PC-9 (cell line): ENCODE data around the gene B3GNT5. TPM values are rescaled to one million over a fixed set of nuclear protein-coding genes. Genes with fewer than 3 reads are reported as not detected.

ENCODE experiments used
- BruUV-seq: library from RNA; stranded (reverse); fragments of 400-500 nt; replicated peaks from 2 replicates; lab custom pipeline; 2021; lab: Mats Ljungman, UMichigan
- CTCF ChIA-PET: fragments of 300-600 bp; sonication (Branson Sonifier 250); formaldehyde crosslinking; loops from one replicate; lab custom pipeline; 2022; ENCODE audit warnings: antibody characterized with exemption; lab: Charles Lee
- POLR2A ChIA-PET: fragments of 300-600 bp; sonication (Branson Sonifier 250); formaldehyde crosslinking; loops from one replicate; lab custom pipeline; 2022; ENCODE audit warnings: antibody characterized with exemption; ENCODE audit not compliant: unreplicated experiment; lab: Charles Lee
- DNase-seq, 2 experiments: peaks; one replicate each; pipeline versions ENCODE4 v3.0.0 to v3.0.0-alpha.2; 2015 to 2022; ENCODE audit warnings: mixed read lengths in 1 of 2
- H2AFZ ChIP-seq: fragments of 200-600 bp; sonication (generic); 2 replicates; pipeline ENCODE4 v1.8.1; 2017; ENCODE audit warnings: antibody characterized with exemption
- H3F3A ChIP-seq: fragments of 200-600 bp; sonication (generic); 2 replicates; pipeline ENCODE4 v1.8.1; 2017; ENCODE audit warnings: antibody characterized with exemption, mild to moderate bottlenecking, low read depth; ENCODE audit not compliant: insufficient read depth
- H3K27ac ChIP-seq: fragments of 200-600 bp; sonication (generic); 2 replicates; pipeline ENCODE4 v1.6.1; 2016; ENCODE audit warnings: mixed run types
- H3K27me3 ChIP-seq: fragments of 200-600 bp; sonication (generic); 2 replicates; pipeline ENCODE4 v1.6.1; 2016; ENCODE audit warnings: low read depth, mixed run types; ENCODE audit not compliant: insufficient read depth
- H3K36me3 ChIP-seq: fragments of 200-600 bp; sonication (generic); 2 replicates; pipeline ENCODE4 v1.6.1; 2016; ENCODE audit warnings: low read depth, mixed run types
- H3K4me1 ChIP-seq: fragments of 200-600 bp; sonication (generic); replicated peaks from 2 replicates; pipeline ENCODE4 v1.6.1; 2016; ENCODE audit warnings: mixed run types; ENCODE audit not compliant: insufficient read depth
- H3K4me2 ChIP-seq: fragments of 200-600 bp; sonication (generic); 2 replicates; pipeline ENCODE4 v1.6.1; 2017; ENCODE audit warnings: mixed run types
- H3K4me3 ChIP-seq: fragments of 200-600 bp; sonication (generic); 2 replicates; pipeline ENCODE4 v1.6.1; 2016; ENCODE audit warnings: mixed run types
- H3K79me2 ChIP-seq: fragments of 200-600 bp; sonication (generic); 2 replicates; pipeline ENCODE4 v1.6.1; 2017; ENCODE audit warnings: low read depth, mixed run types
- H3K9me2 ChIP-seq: fragments of 200-600 bp; sonication (generic); 2 replicates; pipeline ENCODE4 v1.8.1; 2017; ENCODE audit warnings: mild to moderate bottlenecking; ENCODE audit not compliant: insufficient read depth
- H3K9me3 ChIP-seq: fragments of 200-600 bp; sonication (generic); 2 replicates; pipeline ENCODE4 v1.8.1; 2016; ENCODE audit warnings: low read depth; ENCODE audit not compliant: insufficient read depth
- H4K20me1 ChIP-seq: fragments of 200-600 bp; sonication (generic); 2 replicates; pipeline ENCODE4 v1.8.1; 2017; ENCODE audit not compliant: insufficient read depth
- CTCF ChIP-seq: fragments of 200-600 bp; sonication (generic); conservative IDR thresholded peaks from 2 replicates; pipeline ENCODE4 v1.6.1; 2017; ENCODE audit warnings: mixed run types, antibody characterized with exemption, mild to moderate bottlenecking, moderate library complexity
- EZH2 ChIP-seq: fragments of 200-600 bp; sonication (generic); IDR thresholded peaks from 2 replicates; pipeline ENCODE4 v1.8.0; 2017; ENCODE audit warnings: antibody characterized with exemption, low read depth
- intact Hi-C: fragments of 100-400 bp; cut with micrococcal nuclease; formaldehyde crosslinking; loops from one replicate; pipeline ENCODE4 v1.10.0; 2022; ENCODE audit not compliant: unreplicated experiment
- total RNA-seq: library from RNA; stranded (reverse); gene quantifications from 2 replicates; pipeline ENCODE4 v1.2.3, GENCODE V29; 2021

Gene B3GNT5
- total RNA-seq, 1 experiment from 2014 or later = 30.7 TPM

GRCh38 chr3:183312433-183312832 lies 59.4 kb downstream of the B3GNT5 start:
- CTCF ChIA-PET = no interaction called here
- no TSS peak for BruUV-seq

GRCh38 chr3:183313351-183313750 lies 60.3 kb downstream of the B3GNT5 start:
- Histone ChIP-seq H4K20me1 (no peaks in the 10 kb centered on the region), H3K9me3 (no peaks in the 10 kb centered on the region), H3K9me2 (no peaks in the 10 kb centered on the region), H3K4me3 (no peak overlapping the region), H3F3A (peaks cover 31% of the 10 kb centered on the region), H3K27ac (no peak overlapping the region), H2AFZ (no peak overlapping the region), H3K4me2 (no peak overlapping the region), H3K4me1 (peaks cover 63% of the 10 kb centered on the region), H3K36me3 (no peaks in the 10 kb centered on the region), H3K27me3 (no peaks in the 10 kb centered on the region), H3K79me2 (no peaks in the 10 kb centered on the region)
- intact Hi-C loops = no loop called here
- no peak for DNase-seq
- ChIA-PET CTCF (no interaction called here), POLR2A (interaction anchor here (0.6 kb wide), 1 partner anchor 29 kb away, joined by 4 read pairs; no protein-coding TSS in a partner anchor)
- TF ChIP-seq CTCF (no peak), EZH2 (no peak)
- BruUV-seq = no TSS peak

More at GRCh38 chr3:183312433-183312832, 59.4 kb downstream of the B3GNT5 start:
- Histone ChIP-seq H3F3A (peaks cover 31% of the 10 kb centered on the region), H3K27ac (no peak overlapping the region), H3K4me2 (no peak overlapping the region), H2AFZ (no peak overlapping the region), H4K20me1 (no peaks in the 10 kb centered on the region), H3K9me2 (no peaks in the 10 kb centered on the region), H3K36me3 (no peaks in the 10 kb centered on the region), H3K27me3 (no peaks in the 10 kb centered on the region), H3K4me3 (no peak overlapping the region), H3K9me3 (no peaks in the 10 kb centered on the region), H3K4me1 (peaks cover 63% of the 10 kb centered on the region), H3K79me2 (no peaks in the 10 kb centered on the region)
- DNase-seq = no peak
- no peak for TF ChIP-seq EZH2
- no peak for TF ChIP-seq CTCF
- intact Hi-C loops = no loop called here
- POLR2A ChIA-PET = no interaction called here

- TF ChIP-seq EZH2 (no peak), CTCF (no peak)
- peaks cover 31% of the 10 kb centered on the region for H3F3A ChIP-seq
- intact Hi-C loops = no loop called here
- ChIA-PET POLR2A (interaction anchor here (0.6 kb wide), 1 partner anchor 29 kb away, joined by 4 read pairs; no protein-coding TSS in a partner anchor), CTCF (no interaction called here)
- H3K27ac ChIP-seq = no peak overlapping the region
- no peak overlapping the region for H3K4me2 ChIP-seq
- no peaks in the 10 kb centered on the region for H3K36me3 ChIP-seq
- H3K4me1 ChIP-seq = peaks cover 63% of the 10 kb centered on the region
- H3K4me3 ChIP-seq = no peak overlapping the region
- no peaks in the 10 kb centered on the region for H3K79me2 ChIP-seq
- H3K27me3 ChIP-seq = no peaks in the 10 kb centered on the region
- no peaks in the 10 kb centered on the region for H4K20me1 ChIP-seq
- DNase-seq = no peak
- H2AFZ ChIP-seq = no peak overlapping the region
- H3K9me2 ChIP-seq = no peaks in the 10 kb centered on the region
- no peaks in the 10 kb centered on the region for H3K9me3 ChIP-seq
- BruUV-seq = no TSS peak
These were observed 60.7 kb downstream of the B3GNT5 start for GRCh38 chr3:183313764-183314163.
